HG02943 (cell line): Measurements from ENCODE around the gene GPRASP2.

Experiments used
- ATAC-seq: cut with Tn5 transposase; IDR thresholded peaks from one replicate; pipeline ENCODE4 v1.9.1; 2021; ENCODE audit warnings: mild to moderate bottlenecking, low read depth, moderate library complexity; ENCODE audit not compliant: unreplicated experiment

The GPRASP2 gene

GRCh38 chrX:102739657-102740056, 27.4 kb downstream of the GPRASP2 start:
- ATAC-seq, result no peak

GRCh38 chrX:102744307-102744706, 32.1 kb downstream of the GPRASP2 start:
- ATAC-seq, result no peak

GRCh38 chrX:102745513-102745856, 33.2 kb downstream of the GPRASP2 start:
- ATAC-seq, result no peak

- ATAC-seq, result no peak
These were observed 33.8 kb downstream of the GPRASP2 start for GRCh38 chrX:102745857-102746584.

- no peak for ATAC-seq
These were observed 53.0 kb downstream of the GPRASP2 start for GRCh38 chrX:102765217-102765616.

- ATAC-seq, result no peak
These were observed 53.6 kb downstream of the GPRASP2 start for GRCh38 chrX:102765809-102766208.

GRCh38 chrX:102767287-102767686, 55.0 kb downstream of the GPRASP2 start:
- ATAC-seq, result no peak
